GM23248 (cell line): Measurements from ENCODE around the gene AGAP1.

Experiments used
- EZH2 ChIP-seq: fragments of 200-600 bp; sonication (generic); IDR thresholded peaks from 2 replicates; pipeline ENCODE4 v1.6.1; 2018; ENCODE audit warnings: antibody characterized with exemption, mild to moderate bottlenecking; ENCODE audit not compliant: insufficient read depth, poor library complexity, severe bottlenecking
- EZH2phosphoT487 ChIP-seq: fragments of 200-600 bp; sonication (generic); IDR thresholded peaks from 2 replicates; pipeline ENCODE4 v1.6.1; 2018; ENCODE audit warnings: antibody characterized with exemption, moderate library complexity, mild to moderate bottlenecking, low read depth; ENCODE audit not compliant: insufficient read depth

- no peak for TF ChIP-seq EZH2
- no peak for TF ChIP-seq EZH2phosphoT487
These were observed 346.1 kb downstream of the AGAP1 start for GRCh38 chr2:235839974-235840373.
